Measurements from ENCODE around the gene LONP2. TPM values are rescaled to one million over a fixed set of nuclear protein-coding genes. Genes with fewer than 3 reads are reported as not detected.

The LONP2 gene
- total RNA-seq, 1 donor from 2014 or later: 50.7 TPM

- H3K4me1 Mint-ChIP-seq (ENCODE audit: low read depth, unreplicated experiment): peaks cover 5% of the 10 kb centered on the region
- no peak overlapping the region for H3K27ac Mint-ChIP-seq (ENCODE audit: unreplicated experiment)
- DNase-seq (ENCODE audit: low read depth) (no peak), FAIRE-seq (no peak)
- H3K4me3 ChIP-seq (ENCODE audit: insufficient read depth, low read depth, low read length): no peak overlapping the region
- H3K9me3 Mint-ChIP-seq (ENCODE audit: unreplicated experiment): no peaks in the 10 kb centered on the region
- H3K9me3 ChIP-seq (ENCODE audit: insufficient read depth, low read depth, low read length): no peaks in the 10 kb centered on the region
- peaks cover 4% of the 10 kb centered on the region for H3K4me1 ChIP-seq (ENCODE audit: insufficient read depth, low read length)
- no peaks in the 10 kb centered on the region for H3K36me3 Mint-ChIP-seq (ENCODE audit: low read depth, unreplicated experiment)
- no peak overlapping the region for H2AFZ ChIP-seq (ENCODE audit: low read depth, low read length)
- H3K79me2 ChIP-seq (ENCODE audit: insufficient read depth, low read length): peaks cover 27% of the 10 kb centered on the region
- no peaks in the 10 kb centered on the region for H3K27me3 ChIP-seq (ENCODE audit: insufficient read depth, low read length)
- no peak overlapping the region for H3K27ac ChIP-seq (ENCODE audit: low read depth, low read length)
- TF ChIP-seq CTCF (IDR thresholded peaks at IDR 0.05; ENCODE audit: insufficient read depth, low read depth, low read length): no peak
- no peak for TF ChIP-seq EZH2 (IDR thresholded peaks at IDR 0.05; ENCODE audit: insufficient read depth, low read length)
- peak overlapping the region; percentile 34 for H3K4me3 Mint-ChIP-seq (ENCODE audit: unreplicated experiment)
- H3K27me3 Mint-ChIP-seq (ENCODE audit: low read depth, unreplicated experiment): no peaks in the 10 kb centered on the region
- peaks cover 25% of the 10 kb centered on the region for H4K20me1 ChIP-seq (ENCODE audit: insufficient read depth, low read length)
- H3K9ac ChIP-seq (ENCODE audit: low read length): no peak overlapping the region
- no peak overlapping the region for H3K4me2 ChIP-seq (ENCODE audit: low read length)
- H3K36me3 ChIP-seq (ENCODE audit: insufficient read depth, low read length): no peaks in the 10 kb centered on the region
Measured at GRCh38 chr16:48386559-48387312, 142.6 kb downstream of the LONP2 start.

GRCh38 chr16:48392407-48392806, 148.3 kb downstream of the LONP2 start:
- Histone ChIP-seq H3K27ac (ENCODE audit: low read depth, low read length) (no peak overlapping the region), H3K36me3 (ENCODE audit: insufficient read depth, low read length) (no peaks in the 10 kb centered on the region), H3K9ac (ENCODE audit: low read length) (no peak overlapping the region), H3K9me3 (ENCODE audit: insufficient read depth, low read depth, low read length) (no peaks in the 10 kb centered on the region), H3K4me1 (ENCODE audit: insufficient read depth, low read length) (no peaks in the 10 kb centered on the region), H3K27me3 (ENCODE audit: insufficient read depth, low read length) (no peaks in the 10 kb centered on the region), H4K20me1 (ENCODE audit: insufficient read depth, low read length) (no peaks in the 10 kb centered on the region), H3K4me3 (ENCODE audit: insufficient read depth, low read depth, low read length) (no peak overlapping the region), H3K79me2 (ENCODE audit: insufficient read depth, low read length) (no peaks in the 10 kb centered on the region), H2AFZ (ENCODE audit: low read depth, low read length) (no peak overlapping the region), H3K4me2 (ENCODE audit: low read length) (no peak overlapping the region)
- no peaks in the 10 kb centered on the region for H3K27me3 Mint-ChIP-seq (ENCODE audit: low read depth, unreplicated experiment)
- FAIRE-seq (no peak), DNase-seq (ENCODE audit: low read depth) (no peak)
- H3K4me1 Mint-ChIP-seq (ENCODE audit: low read depth, unreplicated experiment): peaks cover 3% of the 10 kb centered on the region
- no peak overlapping the region for H3K4me3 Mint-ChIP-seq (ENCODE audit: unreplicated experiment)
- no peaks in the 10 kb centered on the region for H3K9me3 Mint-ChIP-seq (ENCODE audit: unreplicated experiment)
- no peaks in the 10 kb centered on the region for H3K36me3 Mint-ChIP-seq (ENCODE audit: low read depth, unreplicated experiment)
- no peak for TF ChIP-seq EZH2 (IDR thresholded peaks at IDR 0.05; ENCODE audit: insufficient read depth, low read length)
- no peak for TF ChIP-seq CTCF (IDR thresholded peaks at IDR 0.05; ENCODE audit: insufficient read depth, low read depth, low read length)
- H3K27ac Mint-ChIP-seq (ENCODE audit: unreplicated experiment): no peak overlapping the region

All from astrocyte (in vitro differentiated cells and primary cell).